GM23248 (cell line): ENCODE measurements around the gene C17orf100. TPM values are rescaled to one million over a fixed set of nuclear protein-coding genes. Genes with fewer than 3 reads are reported as not detected.

Experiments
- DNase-seq: peaks from one replicate; pipeline ENCODE4 v3.0.0-alpha.2; 2015
- H2AFZ ChIP-seq: fragments of 200-600 bp; sonication (generic); 2 replicates; pipeline ENCODE4 v1.6.1; 2016; ENCODE audit warnings: antibody characterized with exemption
- H3F3A ChIP-seq: fragments of 200-600 bp; sonication (generic); 2 replicates; pipeline ENCODE4 v1.6.1; 2016; ENCODE audit warnings: mild to moderate bottlenecking, antibody characterized with exemption, mixed run types; ENCODE audit not compliant: insufficient read depth
- H3K27ac ChIP-seq: fragments of 200-600 bp; sonication (generic); 2 replicates; pipeline ENCODE4 v1.5.1; 2016; ENCODE audit warnings: mild to moderate bottlenecking
- H3K27me3 ChIP-seq: fragments of 200-600 bp; sonication (generic); replicated peaks from 2 replicates; pipeline ENCODE4 v1.6.1; 2016; ENCODE audit warnings: mild to moderate bottlenecking; ENCODE audit not compliant: insufficient read depth
- H3K36me3 ChIP-seq: fragments of 200-600 bp; sonication (generic); 2 replicates; pipeline ENCODE4 v1.6.1; 2016; ENCODE audit warnings: low read depth, mild to moderate bottlenecking
- H3K4me1 ChIP-seq: fragments of 200-600 bp; sonication (generic); 2 replicates; pipeline ENCODE4 v1.6.1; 2016; ENCODE audit warnings: mild to moderate bottlenecking; ENCODE audit not compliant: insufficient read depth
- H3K4me2 ChIP-seq: fragments of 200-600 bp; sonication (generic); one replicate; pipeline ENCODE4 v1.6.1; 2016; ENCODE audit warnings: mild to moderate bottlenecking; ENCODE audit not compliant: unreplicated experiment
- H3K4me3 ChIP-seq: fragments of 200-600 bp; sonication (generic); 2 replicates; pipeline ENCODE4 v1.5.1; 2016; ENCODE audit warnings: mild to moderate bottlenecking
- H3K79me2 ChIP-seq: fragments of 200-600 bp; sonication (generic); 2 replicates; pipeline ENCODE4 v1.6.1; 2016; ENCODE audit warnings: mild to moderate bottlenecking; ENCODE audit not compliant: insufficient read depth
- H3K9ac ChIP-seq: fragments of 200-600 bp; sonication (generic); 2 replicates; pipeline ENCODE4 v1.6.1; 2016; ENCODE audit warnings: mild to moderate bottlenecking
- H3K9me2 ChIP-seq: fragments of 200-600 bp; sonication (generic); 2 replicates; pipeline ENCODE4 v1.6.1; 2016; ENCODE audit warnings: mixed run types, mild to moderate bottlenecking, moderate library complexity; ENCODE audit not compliant: insufficient read depth
- H3K9me3 ChIP-seq: fragments of 200-600 bp; sonication (generic); one replicate; pipeline ENCODE4 v1.6.1; 2017; ENCODE audit warnings: low read depth
- H4K20me1 ChIP-seq: fragments of 200-600 bp; sonication (generic); 2 replicates; pipeline ENCODE4 v1.6.0; 2016; ENCODE audit not compliant: insufficient read depth
- EZH2 ChIP-seq: fragments of 200-600 bp; sonication (generic); IDR thresholded peaks from 2 replicates; pipeline ENCODE4 v1.6.1; 2018; ENCODE audit warnings: antibody characterized with exemption, mild to moderate bottlenecking; ENCODE audit not compliant: insufficient read depth, poor library complexity, severe bottlenecking
- EZH2phosphoT487 ChIP-seq: fragments of 200-600 bp; sonication (generic); IDR thresholded peaks from 2 replicates; pipeline ENCODE4 v1.6.1; 2018; ENCODE audit warnings: antibody characterized with exemption, moderate library complexity, mild to moderate bottlenecking, low read depth; ENCODE audit not compliant: insufficient read depth
- WGBS, 2 experiments: methylation state at CpG; one replicate each; pipeline ENCODE4 v1.1.6; 2015 to 2017; ENCODE audit warnings: low lambda C conversion rate in 2 of 2, low coverage in 1 of 2; ENCODE audit errors: missing lambda C conversion rate in 2 of 2; 5-methylcytosine and 5-hydroxymethylcytosine counted together
- in situ Hi-C: fragments of 300-500 bp; cut with MboI; formaldehyde crosslinking; loops from 2 replicates; pipeline ENCODE4 v1.15.0; 2020
- polyA plus RNA-seq: library from polyadenylated mRNA; unstranded; fragments of >200 nt; fragmentation: Nextera tagmentation; extraction: Ambion mirVana; gene quantifications from 2 replicates; pipeline ENCODE4 v1.2.1, GENCODE V29; 2016
- total RNA-seq: library from RNA; depleted of rRNA; stranded (reverse); fragments of >200 nt; shearing (Covaris generic); gene quantifications from 2 replicates; pipeline ENCODE4 v1.2.3, GENCODE V29; 2014

The C17orf100 gene
- total and polyA plus RNA-seq, 2 experiments from 2014 or later, result 0.86 to 5.2 TPM

- Histone ChIP-seq H3K4me1 (no peaks in the 10 kb centered on the region), H3K27me3 (peaks cover 19% of the 10 kb centered on the region; the same call in 1 of the 2 replicates), H3K4me2 (no peak overlapping the region), H3K9ac (no peak overlapping the region), H3K36me3 (no peaks in the 10 kb centered on the region), H3K4me3 (no peak overlapping the region), H3K79me2 (no peaks in the 10 kb centered on the region), H3K9me3 (no peaks in the 10 kb centered on the region), H3K9me2 (no peaks in the 10 kb centered on the region), H2AFZ (no peak overlapping the region), H3K27ac (no peak overlapping the region), H3F3A (no peaks in the 10 kb centered on the region), H4K20me1 (no peaks in the 10 kb centered on the region)
- no peak for DNase-seq
- in situ Hi-C loops, result no loop called here
- 70 to 77% methylated on average over 13 of the region's 13 CpGs for WGBS, 2 experiments
- no peak for TF ChIP-seq EZH2
- TF ChIP-seq EZH2phosphoT487, result no peak
Measured at GRCh38 chr17:6674586-6674985, 23.0 kb downstream of the C17orf100 start.

GRCh38 chr17:6675201-6675825 lies 23.8 kb downstream of the C17orf100 start:
- H3K4me1 ChIP-seq, result no peaks in the 10 kb centered on the region
- in situ Hi-C loops, result no loop called here
- H3K4me2 ChIP-seq, result no peak overlapping the region
- peaks cover 25% of the 10 kb centered on the region; the same call in 1 of the 2 replicates for H3K27me3 ChIP-seq
- H3K36me3 ChIP-seq, result no peaks in the 10 kb centered on the region
- no peak overlapping the region for H3K27ac ChIP-seq
- H3K9me2 ChIP-seq, result no peaks in the 10 kb centered on the region
- H3K79me2 ChIP-seq, result no peaks in the 10 kb centered on the region
- no peak overlapping the region for H3K9ac ChIP-seq
- DNase-seq, result no peak
- H3K9me3 ChIP-seq, result no peaks in the 10 kb centered on the region
- no peaks in the 10 kb centered on the region for H4K20me1 ChIP-seq
- no peak overlapping the region for H2AFZ ChIP-seq
- TF ChIP-seq EZH2 (no peak), EZH2phosphoT487 (no peak)
- H3F3A ChIP-seq, result no peaks in the 10 kb centered on the region
- no peak overlapping the region for H3K4me3 ChIP-seq
- 53 to 57% methylated on average over 11 of the region's 11 CpGs for WGBS, 2 experiments

- no peak for TF ChIP-seq EZH2
- TF ChIP-seq EZH2phosphoT487, result no peak
- DNase-seq, result no peak
- no peaks in the 10 kb centered on the region for H3F3A ChIP-seq
- H3K9me3 ChIP-seq, result no peaks in the 10 kb centered on the region
- H3K4me3 ChIP-seq, result no peak overlapping the region
- H3K36me3 ChIP-seq, result no peaks in the 10 kb centered on the region
- H4K20me1 ChIP-seq, result no peaks in the 10 kb centered on the region
- no peaks in the 10 kb centered on the region for H3K9me2 ChIP-seq
- WGBS, 2 experiments, result 45 to 51% methylated on average over 6 of the region's 6 CpGs
- in situ Hi-C loops, result no loop called here
- no peak overlapping the region for H3K9ac ChIP-seq
- no peak overlapping the region for H3K27ac ChIP-seq
- H2AFZ ChIP-seq, result no peak overlapping the region
- H3K27me3 ChIP-seq, result peaks cover 25% of the 10 kb centered on the region; the same call in 1 of the 2 replicates
- no peaks in the 10 kb centered on the region for H3K79me2 ChIP-seq
- H3K4me2 ChIP-seq, result no peak overlapping the region
- no peaks in the 10 kb centered on the region for H3K4me1 ChIP-seq
Measured at GRCh38 chr17:6676802-6677157, 25.2 kb downstream of the C17orf100 start.

GRCh38 chr17:6677158-6677831 lies 25.7 kb downstream of the C17orf100 start:
- Histone ChIP-seq H3K9me3 (no peaks in the 10 kb centered on the region), H3K4me3 (no peak overlapping the region), H2AFZ (no peak overlapping the region), H3K4me2 (no peak overlapping the region), H4K20me1 (no peaks in the 10 kb centered on the region), H3K9ac (no peak overlapping the region), H3K36me3 (no peaks in the 10 kb centered on the region), H3K27ac (no peak overlapping the region), H3K79me2 (no peaks in the 10 kb centered on the region), H3K27me3 (peaks cover 25% of the 10 kb centered on the region; the same call in 1 of the 2 replicates), H3K4me1 (no peaks in the 10 kb centered on the region), H3F3A (no peaks in the 10 kb centered on the region), H3K9me2 (no peaks in the 10 kb centered on the region)
- no peak for TF ChIP-seq EZH2
- no peak for TF ChIP-seq EZH2phosphoT487
- DNase-seq, result peak; percentile 71
- in situ Hi-C loops, result no loop called here
- 35 to 42% methylated on average over 16 of the region's 16 CpGs for WGBS, 2 experiments
